Naive thymus-derived CD8-positive, alpha-beta T cell (primary cell): ENCODE data around the gene SPACA5. TPM values are rescaled to one million over a fixed set of nuclear protein-coding genes. Genes with fewer than 3 reads are reported as not detected.
"Not testable (repeated sequence)": the region's sequence is repeated elsewhere in the genome, so short reads cannot be mapped to it uniquely, and the experiment has no call there.

Experiments
- ATAC-seq, 2 donors: fragments of 150-1000 bp; cut with Tn5 transposase in 1 of 2; sonication (Bioruptor Pico), chemical (Tn5 transposase) in 1 of 2; 1 replicate in 1 of 2; 2 replicates in 1 of 2; pipeline ENCODE4 v1.10.0; 2021; ENCODE audit warnings: mild to moderate bottlenecking in 2 of 2, moderate library complexity in 2 of 2
- POLR2A ChIA-PET: fragments of 350-600 bp; sonication (Branson Sonifier 250); formaldehyde crosslinking; loops from one replicate; lab custom pipeline; 2021; ENCODE audit warnings: antibody characterized with exemption; lab: Charles Lee
- DNase-seq, 10 donors: peaks; one replicate each; pipeline versions ENCODE4 v3.0.0 to v3.0.0-alpha.2; 2020 to 2022
- H3K27ac Mint-ChIP-seq, 10 donors: one replicate each; pipeline ENCODE4 v1.8.0; 2020 to 2022; ENCODE audit warnings: mild to moderate bottlenecking in 10 of 10, mixed read lengths in 10 of 10, moderate library complexity in 4 of 10, inconsistent platforms in 1 of 10
- H3K27me3 Mint-ChIP-seq, 5 donors: one replicate each; pipeline ENCODE4 v1.8.0; 2021 to 2022; ENCODE audit warnings: mixed read lengths in 5 of 5
- H3K36me3 Mint-ChIP-seq, 3 donors: one replicate each; pipeline ENCODE4 v1.8.0; 2020 to 2022; ENCODE audit warnings: mixed read lengths in 3 of 3, mild to moderate bottlenecking in 2 of 3, inconsistent platforms in 1 of 3
- H3K4me1 Mint-ChIP-seq, 4 donors: one replicate each; pipeline ENCODE4 v1.8.0; 2021 to 2022; ENCODE audit warnings: mixed read lengths in 4 of 4
- H3K4me3 Mint-ChIP-seq, 10 donors: one replicate each; pipeline ENCODE4 v1.8.0; 2020 to 2022; ENCODE audit warnings: mild to moderate bottlenecking in 10 of 10, mixed read lengths in 10 of 10, moderate library complexity in 6 of 10, inconsistent platforms in 1 of 10
- H3K9me3 Mint-ChIP-seq, 9 donors: one replicate each; pipeline ENCODE4 v1.8.0; 2020 to 2022; ENCODE audit warnings: mixed read lengths in 9 of 9, mild to moderate bottlenecking in 3 of 9, inconsistent platforms in 1 of 9, moderate library complexity in 1 of 9
- polyA plus RNA-seq, 3 donors: library from polyadenylated mRNA; unstranded; fragments of 300-500 nt; fragmentation: Illumina TruSeq; gene quantifications; one replicate each; pipeline ENCODE4 v1.2.3, GENCODE V29; 2021
- total RNA-seq, 8 experiments: library from RNA in 2 of 8; stranded (reverse) in 2 of 8; gene quantifications; one replicate each; pipeline ENCODE4 v1.2.3 and lab custom pipeline; 2021 to 2026

The SPACA5 gene
- total and polyA plus RNA-seq, 5 experiments from 2014 or later = not detected

DNA sequence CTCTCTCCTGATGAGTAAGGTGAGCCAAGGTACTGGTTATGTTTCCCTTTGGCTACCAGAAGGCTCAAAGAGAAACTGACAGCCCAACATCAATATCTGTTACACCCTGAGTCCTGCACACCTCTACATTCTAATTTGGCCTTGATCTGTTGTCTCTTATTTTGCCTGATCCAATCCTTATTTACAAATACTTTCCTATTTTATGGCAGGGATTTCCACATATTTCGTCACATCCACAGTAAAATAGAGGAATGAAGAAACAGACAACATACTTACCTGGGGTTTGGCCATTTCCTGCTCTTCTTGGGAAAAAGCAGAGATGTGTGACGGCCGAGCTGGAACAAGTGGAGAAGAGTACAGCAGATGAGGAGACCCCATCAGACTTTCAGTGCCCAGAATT, 4.5 kb upstream of the SPACA5 start:
- Mint-ChIP-seq H3K9me3 (peaks cover 0 to 4% (median 0%) of the 10 kb centered on the region in 9 donors), H3K27ac (peak overlapping the region in 8 of 10 donors; percentile 18 to 83 (median 69)), H3K27me3 (no peaks in the 10 kb centered on the region), H3K4me1 (peaks cover 10 to 34% (median 27%) of the 10 kb centered on the region in 4 donors), H3K36me3 (peaks cover 0 to 36% (median 13%) of the 10 kb centered on the region in 3 donors), H3K4me3 (peak overlapping the region; percentile 41 to 66 (median 56))
- POLR2A ChIA-PET = no interaction called here
- ATAC-seq (no peak), DNase-seq (no peak)

DNA sequence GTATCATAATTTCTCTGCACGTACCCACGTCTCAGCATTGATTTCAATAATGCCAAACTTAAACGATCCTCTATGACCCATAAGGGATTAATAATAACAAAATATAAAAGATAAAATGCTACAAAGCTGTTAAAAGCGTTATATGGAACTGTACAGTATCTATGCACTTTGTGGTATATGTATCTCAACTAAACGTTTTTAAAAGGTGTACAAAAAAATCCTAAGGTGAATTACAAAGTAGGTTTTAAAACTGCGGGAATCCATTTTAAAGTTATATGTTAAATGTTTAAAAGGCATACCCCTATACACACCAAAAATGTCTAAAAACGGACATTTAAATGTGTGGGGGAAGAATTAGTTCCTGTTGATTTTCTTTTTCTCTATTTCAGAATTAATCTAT, 3.9 kb upstream of the SPACA5 start:
- POLR2A ChIA-PET = no interaction called here
- H3K4me1 Mint-ChIP-seq = peaks cover 10 to 34% (median 25%) of the 10 kb centered on the region in 4 donors
- H3K27me3 Mint-ChIP-seq = no peaks in the 10 kb centered on the region
- peak overlapping the region in 6 of 10 donors; percentile 12 to 99 (median 81) for H3K27ac Mint-ChIP-seq
- H3K4me3 Mint-ChIP-seq = peak overlapping the region in 9 of 10 donors; percentile 29 to 98 (median 93)
- no peak for ATAC-seq
- H3K9me3 Mint-ChIP-seq = peaks cover 0 to 4% (median 0%) of the 10 kb centered on the region in 9 donors
- no peak for DNase-seq
- H3K36me3 Mint-ChIP-seq = peaks cover 0 to 32% (median 10%) of the 10 kb centered on the region in 3 donors

DNA sequence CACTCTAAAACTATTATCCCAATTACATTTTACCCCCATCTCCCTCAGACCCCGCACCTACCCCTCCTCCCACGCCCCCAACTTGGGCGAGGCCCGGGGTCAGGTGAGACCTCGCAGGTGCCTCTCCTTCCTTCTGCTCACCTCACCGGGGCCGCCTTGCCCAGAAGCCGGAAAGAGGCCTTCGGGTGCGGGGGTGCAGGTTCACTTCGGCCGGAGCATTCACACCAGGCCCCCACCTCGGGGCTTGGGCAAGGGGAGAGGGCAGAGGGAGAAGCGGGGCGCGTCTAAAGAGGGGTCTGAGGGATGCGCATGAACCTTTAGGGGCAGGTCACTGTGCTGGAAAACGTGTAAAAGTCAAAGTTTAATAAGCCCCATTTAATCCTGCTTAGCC, 3.4 kb upstream of the SPACA5 start:
- Mint-ChIP-seq H3K36me3 (peaks cover 0 to 28% (median 10%) of the 10 kb centered on the region in 3 donors), H3K4me1 (peaks cover 10 to 34% (median 25%) of the 10 kb centered on the region in 4 donors), H3K27ac (peak overlapping the region; percentile 96 to 99 (median 98)), H3K27me3 (no peaks in the 10 kb centered on the region), H3K9me3 (peaks cover 0 to under 1% (median 0%) of the 10 kb centered on the region in 9 donors), H3K4me3 (peak overlapping the region; percentile 93 to 99 (median 96))
- ATAC-seq (peak; percentile 6 to 16), DNase-seq (peak in 2 of 10 donors; percentile 10 to 24)
- POLR2A ChIA-PET = no interaction called here

DNA sequence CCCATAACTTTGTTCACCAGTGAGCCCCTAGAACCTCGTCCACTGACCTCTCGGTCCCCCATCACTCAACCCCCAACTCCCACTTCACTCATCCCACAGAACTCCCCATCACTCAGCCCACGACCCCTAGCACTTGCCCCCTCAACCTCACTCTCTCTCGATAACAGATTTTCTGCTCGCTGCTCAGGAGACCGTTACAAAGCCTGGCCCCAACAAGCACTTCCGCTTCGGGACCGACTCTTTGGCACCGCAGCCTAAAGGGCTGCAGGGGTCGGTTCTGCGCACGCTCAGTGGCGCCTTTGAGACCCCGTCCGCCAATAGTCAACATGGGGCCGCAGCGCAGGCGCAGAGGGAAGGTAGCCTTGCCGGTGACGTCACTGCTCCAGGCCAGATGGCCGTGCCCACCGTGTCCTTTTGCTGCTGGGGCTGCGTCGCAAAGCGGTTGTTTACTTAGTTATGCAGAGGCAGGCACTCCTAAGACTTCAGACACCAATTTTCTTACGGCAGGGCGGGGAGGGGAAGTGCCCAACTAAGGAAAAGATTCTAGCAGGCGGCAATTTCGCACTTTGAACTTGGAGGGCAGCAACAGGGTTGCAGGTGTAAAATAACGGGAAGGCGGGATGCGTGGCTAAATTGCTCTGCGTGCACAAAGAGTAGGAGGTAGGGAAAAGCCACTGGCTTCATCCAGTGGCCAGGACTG, 2.9 kb upstream of the SPACA5 start, which contains the start of gene ZNF182:
Gene ZNF182 (minus strand): TSS at position 232 of the 700 bp plus-strand sequence. CDS start 1,380 bp downstream, outside the sequence.
- H3K4me3 Mint-ChIP-seq = peak within 1 kb of the TSS; percentile 93 to 99 (median 96)
- H3K36me3 Mint-ChIP-seq = peaks cover 0 to 24% (median 10%) of the 10 kb centered on the region in 3 donors
- peak within 1 kb of the TSS; percentile 96 to 99 (median 98) for H3K27ac Mint-ChIP-seq
- no peaks in the 10 kb centered on the region for H3K9me3 Mint-ChIP-seq
- peak; percentile 82 to 97 (median 92) for DNase-seq
- H3K27me3 Mint-ChIP-seq = no peaks in the 10 kb centered on the region
- peak; percentile 94 to 95 for ATAC-seq
- POLR2A ChIA-PET = no interaction called here
- H3K4me1 Mint-ChIP-seq = peaks cover 10 to 34% (median 24%) of the 10 kb centered on the region in 4 donors

DNA sequence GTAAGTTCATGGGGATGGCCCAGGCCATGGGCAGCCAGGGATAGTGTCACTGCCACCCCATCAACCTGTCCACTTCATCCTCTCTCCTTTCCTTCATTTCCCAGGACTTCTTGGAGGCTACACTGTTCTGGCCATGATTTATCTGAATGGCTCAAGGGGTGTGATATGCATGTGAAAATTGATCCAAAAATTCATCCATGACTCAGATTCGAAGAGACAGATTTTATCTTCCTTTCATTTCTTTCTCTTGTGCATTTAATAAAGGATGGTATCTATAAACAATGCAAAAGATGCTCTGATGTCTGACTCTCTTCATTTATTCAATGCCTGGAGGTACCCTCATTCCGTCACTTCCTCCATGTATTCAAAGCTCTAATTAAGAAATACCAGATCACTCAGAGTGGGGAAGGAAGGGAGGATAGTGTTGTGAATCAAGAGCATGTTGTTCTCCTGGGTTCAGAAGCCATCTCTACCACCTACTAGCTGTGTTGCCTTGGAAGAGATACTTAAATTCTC, 2.7 kb downstream of the SPACA5 start:
- H3K4me1 Mint-ChIP-seq, POLR2A ChIA-PET, H3K27ac Mint-ChIP-seq, H3K36me3 Mint-ChIP-seq, H3K27me3 Mint-ChIP-seq, DNase-seq, H3K4me3 Mint-ChIP-seq, ATAC-seq, H3K9me3 Mint-ChIP-seq: not testable (repeated sequence)

DNA sequence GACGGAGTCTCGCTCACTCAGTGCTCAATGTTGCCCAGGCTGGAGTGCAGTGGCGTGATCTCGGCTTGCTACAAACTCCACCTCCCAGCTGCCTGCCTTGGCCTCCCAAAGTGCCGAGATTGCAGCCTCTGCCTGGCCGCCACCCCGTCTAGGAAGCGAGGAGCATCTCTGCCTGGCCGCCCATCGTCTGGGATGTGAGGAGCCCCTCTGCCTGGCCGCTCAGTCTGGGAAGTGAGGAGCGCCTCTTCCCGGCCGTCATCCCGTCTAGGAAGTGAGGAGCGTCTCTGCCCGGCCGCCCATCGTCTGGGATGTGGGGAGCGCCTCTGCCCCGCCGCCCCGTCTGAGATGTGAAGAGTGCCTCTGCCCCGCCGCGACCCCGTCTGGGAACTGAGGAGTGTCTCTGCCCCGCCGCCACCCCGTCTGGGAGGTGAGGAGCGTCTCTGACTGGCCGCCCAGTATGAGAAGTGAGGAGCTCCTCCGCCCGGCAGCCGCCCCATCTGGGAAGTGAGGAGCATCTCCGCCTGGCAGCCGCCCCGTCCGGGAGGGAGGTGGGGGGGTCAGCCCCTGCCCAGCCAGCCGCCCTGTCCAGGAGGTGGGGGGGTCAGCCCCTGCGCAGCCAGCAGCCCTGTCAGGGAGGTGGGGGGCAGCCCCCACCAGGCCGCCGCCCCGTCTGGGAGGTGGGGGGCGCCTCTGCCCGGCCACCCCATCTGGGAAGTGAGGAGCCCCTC, 10.0 kb downstream of the SPACA5 start:
- not testable (repeated sequence) for DNase-seq, H3K9me3 Mint-ChIP-seq, H3K4me1 Mint-ChIP-seq, H3K4me3 Mint-ChIP-seq, H3K36me3 Mint-ChIP-seq, H3K27me3 Mint-ChIP-seq, H3K27ac Mint-ChIP-seq, ATAC-seq
- POLR2A ChIA-PET = interaction anchor here (0.7 kb wide), 1 partner anchor 418 kb away, joined by 3 read pairs; no protein-coding TSS in a partner anchor

DNA sequence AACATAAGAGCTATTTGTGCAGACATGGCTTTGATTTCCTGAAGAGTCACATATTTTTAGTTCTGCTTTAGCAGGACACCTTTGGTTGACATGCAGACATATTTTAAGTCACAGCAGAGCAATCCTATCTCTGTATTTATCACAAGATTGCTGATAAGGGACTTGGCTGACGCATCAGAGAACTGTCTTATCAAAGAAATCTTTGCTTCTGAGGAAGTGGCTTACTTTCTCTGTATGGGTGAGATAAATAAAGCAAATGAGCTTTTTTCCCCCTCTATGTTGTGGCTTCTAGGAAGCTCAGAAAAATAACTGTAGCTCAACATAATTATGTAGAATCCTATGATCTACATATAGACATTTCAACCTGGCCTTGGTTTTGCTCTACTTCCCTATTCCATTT, 13.1 kb downstream of the SPACA5 start:
- H3K4me1 Mint-ChIP-seq, DNase-seq, H3K36me3 Mint-ChIP-seq, H3K4me3 Mint-ChIP-seq, H3K27me3 Mint-ChIP-seq, H3K9me3 Mint-ChIP-seq, POLR2A ChIA-PET: not testable (repeated sequence)
- peak; percentile 72 to 79 for ATAC-seq
- peak overlapping the region in 1 of 10 donors; percentile 98 for H3K27ac Mint-ChIP-seq

DNA sequence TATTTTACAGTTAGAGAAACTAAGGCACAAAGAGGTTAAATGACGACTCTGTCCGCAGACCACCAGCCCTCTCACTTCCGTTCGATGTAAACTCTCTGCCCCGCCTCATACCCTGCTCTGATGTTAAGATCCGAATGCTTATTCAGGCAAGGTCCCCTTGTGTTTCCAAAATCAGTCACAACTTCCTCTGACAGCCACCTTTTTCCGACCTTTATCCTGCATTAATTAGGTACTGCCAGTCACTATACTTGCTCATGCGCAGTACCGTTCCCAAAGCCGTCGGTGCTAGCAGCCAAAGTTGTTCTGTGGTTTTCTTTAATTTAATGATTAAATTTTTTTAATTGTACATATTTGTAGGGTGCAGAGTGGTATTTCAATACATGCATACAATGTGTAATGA, 13.7 kb downstream of the SPACA5 start:
- Mint-ChIP-seq H3K4me1 (peaks cover 7 to 11% (median 8%) of the 10 kb centered on the region in 4 donors), H3K4me3 (peak overlapping the region; percentile 83 to 99 (median 93)), H3K27ac (peak overlapping the region; percentile 72 to 99 (median 97))
- not testable (repeated sequence) for H3K36me3 Mint-ChIP-seq, H3K9me3 Mint-ChIP-seq, H3K27me3 Mint-ChIP-seq
- POLR2A ChIA-PET = interaction anchor here (0.9 to 1.2 kb wide), 2 partner anchors 184 to 787 kb away, joined by 3 to 8 read pairs; partner anchors contain the start of gene ZNF81
- DNase-seq (peak in 5 of 10 donors; percentile 7 to 35 (median 30)), ATAC-seq (peak; percentile 33 to 37)

DNA sequence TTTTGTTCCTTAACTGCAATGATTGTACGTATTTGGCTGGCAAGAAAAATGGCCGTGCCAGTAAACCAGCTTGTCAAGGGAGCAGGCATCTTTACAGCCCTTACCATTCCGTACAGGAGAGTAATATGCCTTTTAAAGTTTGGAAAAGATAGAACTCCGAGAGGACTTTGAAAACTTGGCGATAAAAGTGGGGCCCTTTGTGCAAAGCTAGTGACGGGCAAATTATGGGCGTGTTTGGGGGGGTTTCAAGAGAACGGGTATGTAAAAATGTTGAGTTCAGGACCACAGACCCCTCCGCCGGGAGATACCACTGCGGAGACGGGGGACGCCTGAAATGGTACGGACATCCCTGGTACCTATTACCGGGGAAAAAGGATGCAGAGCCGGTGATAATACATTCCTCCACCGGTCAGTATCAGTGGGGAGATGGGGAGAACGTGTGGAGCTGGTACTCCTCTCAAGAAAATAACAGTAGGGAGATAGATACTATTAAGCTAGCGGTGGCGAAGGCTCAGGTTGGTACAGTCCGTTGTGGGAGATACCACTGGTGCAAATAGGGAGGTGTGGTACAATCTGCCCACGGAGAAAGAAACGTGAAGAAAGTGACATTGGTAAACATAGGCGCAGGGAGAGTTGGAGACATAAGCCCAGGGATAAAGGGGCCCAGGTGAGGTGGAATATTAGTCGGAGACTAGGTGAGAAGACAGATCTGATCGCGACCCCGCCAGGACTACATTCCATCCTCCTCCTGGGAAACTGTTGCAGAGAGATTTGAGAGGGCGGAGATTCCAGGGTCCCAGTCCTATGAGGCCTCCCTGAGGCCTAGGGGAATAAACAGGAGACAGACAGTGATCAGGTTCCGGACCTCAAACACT, 14.5 kb downstream of the SPACA5 start:
- Mint-ChIP-seq H3K4me1 (peaks cover 11 to 13% (median 12%) of the 10 kb centered on the region in 4 donors), H3K9me3 (peaks cover 0 to 4% (median 0%) of the 10 kb centered on the region in 9 donors), H3K36me3 (no peaks in the 10 kb centered on the region), H3K4me3 (peak overlapping the region; percentile 88 to 99 (median 94)), H3K27ac (peak overlapping the region; percentile 95 to 99 (median 98)), H3K27me3 (no peaks in the 10 kb centered on the region)
- peak; percentile 59 to 63 for ATAC-seq
- peak; percentile 58 to 91 (median 80) for DNase-seq
- POLR2A ChIA-PET = interaction anchor here (0.9 to 1.2 kb wide), 2 partner anchors 185 to 788 kb away, joined by 3 to 8 read pairs; partner anchors contain the start of gene ZNF81

DNA sequence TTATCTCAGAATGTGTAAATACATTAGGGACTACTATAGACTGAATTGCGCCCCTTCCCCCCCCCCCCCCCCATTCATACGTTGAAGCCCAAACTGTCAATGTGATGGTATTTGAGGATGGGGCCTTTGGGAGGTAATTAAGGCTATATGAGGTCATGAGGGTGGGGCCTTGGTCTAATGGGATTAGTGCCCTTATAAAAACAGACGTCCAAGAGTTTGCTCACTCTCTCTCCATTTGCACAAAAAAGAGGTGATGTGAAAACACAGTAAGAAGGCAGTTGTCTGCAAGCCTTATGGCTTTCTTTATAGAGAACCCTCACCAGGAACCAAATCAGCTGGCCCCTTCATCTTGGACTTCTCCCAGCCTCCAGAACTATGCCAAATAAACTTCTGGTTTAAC, 15.3 kb downstream of the SPACA5 start:
- no peak for ATAC-seq
- Mint-ChIP-seq H3K4me3 (peak overlapping the region in 3 of 10 donors; percentile 92 to 94 (median 94)), H3K4me1 (peaks cover 11 to 20% (median 17%) of the 10 kb centered on the region in 4 donors), H3K27ac (peak overlapping the region in 1 of 10 donors; percentile 99), H3K36me3 (no peaks in the 10 kb centered on the region), H3K9me3 (peaks cover 0 to 4% (median 0%) of the 10 kb centered on the region in 9 donors), H3K27me3 (no peaks in the 10 kb centered on the region)
- POLR2A ChIA-PET = no interaction called here
- DNase-seq = no peak

DNA sequence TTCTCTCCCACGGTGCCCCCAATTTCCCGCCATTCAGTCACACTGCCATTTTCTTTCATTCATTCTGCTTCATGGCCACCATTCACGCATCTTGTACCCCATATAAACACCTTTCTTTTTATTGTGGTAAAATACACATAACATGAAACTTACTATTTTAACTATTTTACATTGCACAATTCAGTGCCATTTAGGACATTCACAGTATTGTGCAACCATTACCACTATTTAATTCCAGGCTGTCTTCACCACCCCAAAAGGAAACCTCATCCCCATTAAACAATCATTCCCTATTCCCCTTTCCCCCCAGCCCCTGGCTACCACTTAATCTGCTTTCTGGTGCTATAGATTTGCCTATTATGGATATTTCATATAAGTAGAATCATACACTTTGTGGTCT, 15.9 kb downstream of the SPACA5 start:
- POLR2A ChIA-PET = no interaction called here
- no peak for ATAC-seq
- H3K36me3 Mint-ChIP-seq = no peaks in the 10 kb centered on the region
- peak overlapping the region in 2 of 10 donors; percentile 51 to 58 for H3K27ac Mint-ChIP-seq
- no peaks in the 10 kb centered on the region for H3K27me3 Mint-ChIP-seq
- DNase-seq = no peak
- H3K4me1 Mint-ChIP-seq = peaks cover 11 to 20% (median 17%) of the 10 kb centered on the region in 4 donors
- peaks cover 0 to 4% (median 0%) of the 10 kb centered on the region in 9 donors for H3K9me3 Mint-ChIP-seq
- peak overlapping the region in 7 of 10 donors; percentile 8 to 75 (median 34) for H3K4me3 Mint-ChIP-seq
